ENCODE results near the gene ALDH5A1.
A peak's percentile ranks its signal among the peaks of the same experiment; 100 is the strongest.

Gene ALDH5A1

GRCh38 chr6:24576447-24576846 is 81.7 kb downstream of the ALDH5A1 start:
- Histone ChIP-seq H3K4me3 (no peak overlapping the region), H3K27ac (no peak overlapping the region)
- TF ChIP-seq, protein P1, sequence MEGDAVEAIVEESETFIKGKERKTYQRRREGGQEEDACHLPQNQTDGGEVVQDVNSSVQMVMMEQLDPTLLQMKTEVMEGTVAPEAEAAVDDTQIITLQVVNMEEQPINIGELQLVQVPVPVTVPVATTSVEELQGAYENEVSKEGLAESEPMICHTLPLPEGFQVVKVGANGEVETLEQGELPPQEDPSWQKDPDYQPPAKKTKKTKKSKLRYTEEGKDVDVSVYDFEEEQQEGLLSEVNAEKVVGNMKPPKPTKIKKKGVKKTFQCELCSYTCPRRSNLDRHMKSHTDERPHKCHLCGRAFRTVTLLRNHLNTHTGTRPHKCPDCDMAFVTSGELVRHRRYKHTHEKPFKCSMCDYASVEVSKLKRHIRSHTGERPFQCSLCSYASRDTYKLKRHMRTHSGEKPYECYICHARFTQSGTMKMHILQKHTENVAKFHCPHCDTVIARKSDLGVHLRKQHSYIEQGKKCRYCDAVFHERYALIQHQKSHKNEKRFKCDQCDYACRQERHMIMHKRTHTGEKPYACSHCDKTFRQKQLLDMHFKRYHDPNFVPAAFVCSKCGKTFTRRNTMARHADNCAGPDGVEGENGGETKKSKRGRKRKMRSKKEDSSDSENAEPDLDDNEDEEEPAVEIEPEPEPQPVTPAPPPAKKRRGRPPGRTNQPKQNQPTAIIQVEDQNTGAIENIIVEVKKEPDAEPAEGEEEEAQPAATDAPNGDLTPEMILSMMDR (IDR thresholded peaks at IDR 0.05): no peak
- no peak for DNase-seq (ENCODE audit: low spot score)

DNA sequence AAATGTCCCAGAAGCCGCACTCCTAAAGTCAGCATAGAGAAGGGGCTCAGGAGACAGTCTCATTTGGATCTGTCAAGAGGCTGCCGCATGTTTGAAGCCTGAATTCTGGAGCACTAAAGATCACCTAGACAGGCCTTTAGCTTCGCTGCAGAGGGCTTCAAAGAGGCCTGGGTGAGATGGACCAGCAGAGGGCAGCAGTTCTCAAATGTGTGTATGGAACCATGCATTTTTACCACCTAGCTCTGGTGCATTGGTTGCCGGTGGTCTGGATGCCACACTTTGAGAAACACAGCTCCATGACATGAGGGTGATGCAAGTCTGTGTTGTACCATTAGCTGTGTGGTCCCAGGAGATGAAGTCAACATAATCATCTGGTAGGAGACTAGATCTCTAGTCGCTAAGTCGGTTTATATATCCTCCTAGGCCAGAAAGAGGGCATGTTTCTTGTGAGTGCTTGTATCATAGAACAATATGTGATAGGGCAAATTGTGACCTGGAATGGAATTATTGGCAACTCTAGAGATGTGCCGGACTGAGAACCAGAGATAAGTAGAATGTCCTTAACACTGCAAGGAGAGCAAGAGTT is 86.4 kb downstream of the ALDH5A1 start:
- no peak overlapping the region for H3K27ac ChIP-seq
- H3K4me3 ChIP-seq: no peak overlapping the region
- DNase-seq (ENCODE audit: low spot score): no peak
- TF ChIP-seq, protein P1 (IDR thresholded peaks at IDR 0.05): peak; percentile 45

GRCh38 chr6:24583463-24584381 is 89.0 kb downstream of the ALDH5A1 start:
- TF ChIP-seq, protein P1 (IDR thresholded peaks at IDR 0.05): peak; percentile 61
- DNase-seq (ENCODE audit: low spot score): no peak
- Histone ChIP-seq H3K27ac (no peak overlapping the region), H3K4me3 (no peak overlapping the region)

DNA sequence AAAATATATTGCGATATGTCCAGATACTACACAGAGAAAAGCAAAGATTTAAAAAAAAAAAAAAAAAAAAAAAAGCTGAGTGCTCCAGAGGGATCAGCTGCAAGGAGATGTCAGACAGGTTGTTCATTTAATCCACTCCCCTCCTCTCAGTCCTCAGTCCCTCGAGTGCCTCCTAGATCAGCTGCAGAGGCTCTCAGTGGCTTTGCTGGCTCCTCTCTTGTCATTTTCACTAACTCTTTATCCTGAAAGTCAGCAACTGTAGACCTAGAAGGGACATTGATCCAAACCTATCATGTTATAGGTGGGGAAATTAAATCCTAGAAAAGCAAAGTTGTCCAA is 89.6 kb downstream of the ALDH5A1 start:
- TF ChIP-seq, protein P1 (IDR thresholded peaks at IDR 0.05): no peak
- no peak for DNase-seq (ENCODE audit: low spot score)

More for the DNA sequence above, 89.6 kb downstream of the ALDH5A1 start:
- H3K27ac ChIP-seq: no peak overlapping the region
- H3K4me3 ChIP-seq: no peak overlapping the region
